Suprapubic skin (tissue), 3 donors: ENCODE data around the gene RTL5.

Experiments
- CTCF ChIP-seq, 2 donors: fragments of 200-600 bp in 1 of 2; fragments of 450-650 bp in 1 of 2; sonication (generic) in 1 of 2; IDR thresholded peaks; one replicate each; pipeline ENCODE4 v1.5.1; 2016 to 2019; ENCODE audit warnings: antibody characterized with exemption in 2 of 2, mild to moderate bottlenecking in 1 of 2, moderate library complexity in 1 of 2
- POLR2AphosphoS5 ChIP-seq, 3 donors: sonication (generic); formaldehyde crosslinking; IDR thresholded peaks; one replicate each; pipeline ENCODE4 v1.6.1; 2017; ENCODE audit warnings: antibody characterized with exemption in 3 of 3

- TF ChIP-seq CTCF (IDR thresholded peaks at IDR 0.05) = no peak
- no peak for TF ChIP-seq POLR2AphosphoS5 (IDR thresholded peaks at IDR 0.05)
These were observed 53.3 kb downstream of the RTL5 start for GRCh38 chrX:72078411-72078810.
